Measurements from ENCODE around the gene RBM10.

DNA sequence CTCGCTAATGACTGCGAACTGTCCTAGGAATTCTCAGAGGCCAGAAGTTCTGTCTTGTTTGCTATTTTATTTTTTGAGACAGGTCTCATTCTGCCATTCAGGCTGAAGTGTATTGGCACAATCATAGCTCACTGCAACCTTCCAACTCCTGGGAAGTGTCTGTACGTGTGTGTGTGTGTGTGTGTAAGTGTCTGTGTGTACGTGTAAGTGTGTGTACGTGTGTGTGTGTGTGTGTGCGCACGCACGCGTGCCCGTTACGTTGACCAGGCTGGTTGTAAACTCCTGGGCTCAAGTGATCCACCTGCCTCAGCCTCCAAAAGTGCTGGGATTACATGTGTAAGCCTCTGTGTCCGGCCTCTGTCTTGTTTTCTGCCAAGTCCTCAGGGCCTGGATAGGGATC is 63.1 kb downstream of the RBM10 start:
- TF ChIP-seq, protein P1, sequence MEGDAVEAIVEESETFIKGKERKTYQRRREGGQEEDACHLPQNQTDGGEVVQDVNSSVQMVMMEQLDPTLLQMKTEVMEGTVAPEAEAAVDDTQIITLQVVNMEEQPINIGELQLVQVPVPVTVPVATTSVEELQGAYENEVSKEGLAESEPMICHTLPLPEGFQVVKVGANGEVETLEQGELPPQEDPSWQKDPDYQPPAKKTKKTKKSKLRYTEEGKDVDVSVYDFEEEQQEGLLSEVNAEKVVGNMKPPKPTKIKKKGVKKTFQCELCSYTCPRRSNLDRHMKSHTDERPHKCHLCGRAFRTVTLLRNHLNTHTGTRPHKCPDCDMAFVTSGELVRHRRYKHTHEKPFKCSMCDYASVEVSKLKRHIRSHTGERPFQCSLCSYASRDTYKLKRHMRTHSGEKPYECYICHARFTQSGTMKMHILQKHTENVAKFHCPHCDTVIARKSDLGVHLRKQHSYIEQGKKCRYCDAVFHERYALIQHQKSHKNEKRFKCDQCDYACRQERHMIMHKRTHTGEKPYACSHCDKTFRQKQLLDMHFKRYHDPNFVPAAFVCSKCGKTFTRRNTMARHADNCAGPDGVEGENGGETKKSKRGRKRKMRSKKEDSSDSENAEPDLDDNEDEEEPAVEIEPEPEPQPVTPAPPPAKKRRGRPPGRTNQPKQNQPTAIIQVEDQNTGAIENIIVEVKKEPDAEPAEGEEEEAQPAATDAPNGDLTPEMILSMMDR (IDR thresholded peaks at IDR 0.05; ENCODE audit: insufficient read depth, low read depth, low read length) = no peak
- TF ChIP-seq EZH2 (IDR thresholded peaks at IDR 0.05; ENCODE audit: insufficient read depth, low read length) = no peak

Data from astrocyte (in vitro differentiated cells and primary cell).